ENCODE measurements around the gene P2RY2. TPM values are rescaled to one million over a fixed set of nuclear protein-coding genes. Genes with fewer than 3 reads are reported as not detected.

P2RY2 gene
- total RNA-seq, 4 donors from 2014 or later: 36.2 to 50.3 (median 43.8) TPM

DNA sequence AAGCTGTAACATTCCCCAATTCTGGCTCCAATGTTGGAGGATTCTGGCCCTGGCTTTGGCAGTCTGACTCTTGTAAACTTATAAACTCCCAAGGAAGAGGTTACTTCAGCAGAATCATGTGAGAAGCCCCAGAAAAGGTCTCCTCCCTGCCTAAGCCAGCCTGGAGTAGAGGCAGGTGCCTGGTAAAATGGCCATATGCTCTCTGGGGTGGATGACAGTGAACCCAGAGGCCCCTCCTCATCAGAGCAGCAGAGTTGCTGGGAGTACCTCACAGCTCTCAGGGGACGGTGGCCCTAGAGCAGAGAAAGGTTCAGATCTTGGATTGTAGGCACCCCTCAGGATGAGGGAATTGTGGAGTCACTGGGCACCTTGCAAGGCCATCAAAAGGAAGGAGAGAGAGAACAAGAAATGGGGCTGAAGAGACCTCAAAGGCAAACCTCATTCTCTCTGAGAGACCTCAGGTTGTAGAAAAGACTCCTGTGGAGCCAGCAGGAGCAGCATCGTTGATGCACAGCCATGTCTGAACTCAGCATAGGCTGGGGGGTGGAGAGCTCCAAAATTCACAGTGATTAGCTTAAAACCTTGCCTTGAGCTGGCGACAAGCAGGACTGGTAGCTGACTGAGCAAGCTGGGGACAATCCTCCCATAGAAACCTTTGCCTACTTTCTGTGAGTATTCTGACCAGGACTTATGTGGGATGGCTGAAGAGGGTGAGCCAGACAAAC lies 49.2 kb downstream of the P2RY2 start:
- DNase-seq: no peak
- H3K9me3 ChIP-seq: no peaks in the 10 kb centered on the region
- WGBS, 2 donors: 50 to 65% methylated on average over 2 of the region's 3 CpGs
- peaks cover 0 to 43% (median 4%) of the 10 kb centered on the region in 4 donors for H3K27me3 ChIP-seq
- no peak for TF ChIP-seq POLR2A (IDR thresholded peaks at IDR 0.05)
- TF ChIP-seq, protein P1, sequence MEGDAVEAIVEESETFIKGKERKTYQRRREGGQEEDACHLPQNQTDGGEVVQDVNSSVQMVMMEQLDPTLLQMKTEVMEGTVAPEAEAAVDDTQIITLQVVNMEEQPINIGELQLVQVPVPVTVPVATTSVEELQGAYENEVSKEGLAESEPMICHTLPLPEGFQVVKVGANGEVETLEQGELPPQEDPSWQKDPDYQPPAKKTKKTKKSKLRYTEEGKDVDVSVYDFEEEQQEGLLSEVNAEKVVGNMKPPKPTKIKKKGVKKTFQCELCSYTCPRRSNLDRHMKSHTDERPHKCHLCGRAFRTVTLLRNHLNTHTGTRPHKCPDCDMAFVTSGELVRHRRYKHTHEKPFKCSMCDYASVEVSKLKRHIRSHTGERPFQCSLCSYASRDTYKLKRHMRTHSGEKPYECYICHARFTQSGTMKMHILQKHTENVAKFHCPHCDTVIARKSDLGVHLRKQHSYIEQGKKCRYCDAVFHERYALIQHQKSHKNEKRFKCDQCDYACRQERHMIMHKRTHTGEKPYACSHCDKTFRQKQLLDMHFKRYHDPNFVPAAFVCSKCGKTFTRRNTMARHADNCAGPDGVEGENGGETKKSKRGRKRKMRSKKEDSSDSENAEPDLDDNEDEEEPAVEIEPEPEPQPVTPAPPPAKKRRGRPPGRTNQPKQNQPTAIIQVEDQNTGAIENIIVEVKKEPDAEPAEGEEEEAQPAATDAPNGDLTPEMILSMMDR (IDR thresholded peaks at IDR 0.05): no peak
- intact Hi-C loops (cut with DNase I): no loop called here
- peaks cover 9 to 39% (median 36%) of the 10 kb centered on the region in 3 donors for H3K4me1 ChIP-seq
- no peaks in the 10 kb centered on the region for H3K36me3 ChIP-seq
- H3K27ac ChIP-seq: peak overlapping the region in 1 of 4 donors; percentile 9
- no peak overlapping the region for H3K4me3 ChIP-seq

- no peak for DNase-seq
- TF ChIP-seq, protein P1 (IDR thresholded peaks at IDR 0.05): no peak
- TF ChIP-seq POLR2A (IDR thresholded peaks at IDR 0.05): no peak
- Histone ChIP-seq H3K36me3 (no peaks in the 10 kb centered on the region), H3K4me1 (peaks cover 9 to 39% (median 36%) of the 10 kb centered on the region in 3 donors), H3K27me3 (peaks cover 0 to 40% (median 4%) of the 10 kb centered on the region in 4 donors), H3K27ac (no peak overlapping the region), H3K4me3 (no peak overlapping the region), H3K9me3 (no peaks in the 10 kb centered on the region)
- 89 to 92% methylated on average over 7 to 8 of the region's 8 CpGs for WGBS, 2 donors
- intact Hi-C loops (cut with DNase I): no loop called here
Observed at GRCh38 chr11:73267906-73268540, 49.9 kb downstream of the P2RY2 start.

DNA sequence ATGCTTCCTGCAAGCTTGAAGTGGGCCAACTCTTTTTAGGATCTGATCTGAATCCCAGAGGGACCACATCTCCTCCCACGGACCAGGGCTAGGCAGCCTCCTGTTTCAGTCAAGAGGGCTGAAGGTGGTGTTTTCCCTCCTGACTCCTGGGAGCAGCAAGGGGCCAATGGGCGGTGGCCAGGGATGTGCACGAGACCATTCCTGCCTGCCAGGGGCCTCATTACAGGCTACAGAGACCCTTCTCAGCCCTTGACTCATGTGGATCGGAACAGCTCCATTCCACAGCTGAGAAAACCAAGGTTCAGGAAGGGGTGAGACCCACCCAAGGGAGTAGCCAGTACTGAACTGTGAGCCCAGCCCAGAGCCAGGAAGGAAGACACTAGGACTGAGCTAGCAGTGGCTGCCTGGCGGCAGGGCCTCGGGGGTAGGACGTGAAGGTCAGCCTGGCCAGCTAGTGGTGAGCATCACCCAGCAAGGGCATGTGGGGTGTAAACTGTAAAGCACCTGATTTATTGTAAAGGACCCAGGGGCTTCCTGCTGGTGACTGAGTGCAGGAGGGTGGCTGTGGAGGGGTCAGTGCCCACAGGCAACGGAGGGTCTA lies 50.7 kb downstream of the P2RY2 start:
- Histone ChIP-seq H3K27ac (no peak overlapping the region), H3K36me3 (no peaks in the 10 kb centered on the region), H3K4me1 (peaks cover 9 to 41% (median 36%) of the 10 kb centered on the region in 3 donors), H3K27me3 (peaks cover 0 to 32% (median 4%) of the 10 kb centered on the region in 4 donors), H3K9me3 (no peaks in the 10 kb centered on the region), H3K4me3 (no peak overlapping the region)
- DNase-seq: no peak
- no peak for TF ChIP-seq POLR2A (IDR thresholded peaks at IDR 0.05)
- TF ChIP-seq, protein P1 (IDR thresholded peaks at IDR 0.05): no peak
- WGBS, 2 donors: 54 to 67% methylated on average over 1 to 3 of the region's 8 CpGs
- intact Hi-C loops (cut with DNase I): no loop called here

- no peak for TF ChIP-seq POLR2A (IDR thresholded peaks at IDR 0.05)
- TF ChIP-seq, protein P1 (IDR thresholded peaks at IDR 0.05): no peak
Observed at GRCh38 chr11:73269459-73270015, 51.5 kb downstream of the P2RY2 start.

More at GRCh38 chr11:73269459-73270015, 51.5 kb downstream of the P2RY2 start:
- Histone ChIP-seq H3K4me1 (peaks cover 9 to 38% (median 31%) of the 10 kb centered on the region in 3 donors), H3K4me3 (no peak overlapping the region), H3K9me3 (no peaks in the 10 kb centered on the region), H3K27me3 (peaks cover 0 to 25% (median 3%) of the 10 kb centered on the region in 4 donors), H3K36me3 (no peaks in the 10 kb centered on the region), H3K27ac (no peak overlapping the region)
- intact Hi-C loops (cut with DNase I): no loop called here
- no peak for DNase-seq
- 40 to 68% methylated on average over 4 to 7 of the region's 7 CpGs for WGBS, 2 donors

All from esophagus squamous epithelium (tissue), 5 donors.